Stomach (tissue), 9 donors: ENCODE data around the gene USP32. TPM values are rescaled to one million over a fixed set of nuclear protein-coding genes. Genes with fewer than 3 reads are reported as not detected.
A peak's percentile ranks its signal among the peaks of the same experiment; 100 is the strongest.
"Not testable (repeated sequence)": the region's sequence is repeated elsewhere in the genome, so short reads cannot be mapped to it uniquely, and the experiment has no call there.

Source experiments
- DNase-seq, 2 donors: peaks; one replicate each; pipeline versions ENCODE4 v3.0.0 to v3.0.0-alpha.2; 2013 to 2019
- H3K27ac ChIP-seq, 5 donors: fragments of 200-600 bp in 4 of 5; sonication (generic) in 4 of 5; one replicate each; pipeline ENCODE4 v1.5.1; 2013 to 2019; ENCODE audit warnings: mild to moderate bottlenecking in 1 of 5, moderate library complexity in 1 of 5
- H3K27me3 ChIP-seq, 3 donors: fragments of 200-600 bp; sonication (generic); one replicate each; pipeline ENCODE4 v1.5.1; 2017 to 2019; ENCODE audit warnings: mixed run types in 1 of 3
- H3K36me3 ChIP-seq, 4 donors: fragments of 200-600 bp; sonication (generic); 1 replicate in 3 of 4; 2 replicates in 1 of 4; pipeline ENCODE4 v1.5.1; 2016 to 2019
- H3K4me1 ChIP-seq, 4 donors: fragments of 200-600 bp; sonication (generic); one replicate each; pipeline ENCODE4 v1.5.1; 2016 to 2019
- H3K4me3 ChIP-seq, 4 donors: fragments of 200-600 bp; sonication (generic) in 3 of 4; one replicate each; pipeline ENCODE4 v1.5.1; 2016 to 2019; ENCODE audit warnings: mild to moderate bottlenecking in 1 of 4
- H3K9me3 ChIP-seq, 4 donors: fragments of 200-600 bp; sonication (generic); one replicate each; pipeline ENCODE4 v1.5.1; 2016 to 2019
- CTCF ChIP-seq, 7 experiments: fragments of 450-650 bp in 4 of 7; fragments of 200-600 bp in 3 of 7; sonication (generic) in 3 of 7; IDR thresholded peaks; one replicate each; pipeline ENCODE4 v1.5.1; 2016 to 2019; ENCODE audit warnings: antibody characterized with exemption in 7 of 7, control low read depth in 2 of 7, mild to moderate bottlenecking in 1 of 7
- EP300 ChIP-seq: sonication (generic); formaldehyde crosslinking; IDR thresholded peaks from one replicate; pipeline ENCODE4 v1.6.1; 2017; ENCODE audit warnings: antibody characterized with exemption
- POLR2A ChIP-seq, 4 donors: fragments of 450-650 bp; IDR thresholded peaks; one replicate each; pipeline ENCODE4 v1.6.1; 2016; ENCODE audit warnings: antibody characterized with exemption in 4 of 4, control low read depth in 2 of 4, mild to moderate bottlenecking in 1 of 4, moderate library complexity in 1 of 4
- POLR2AphosphoS5 ChIP-seq, 3 donors: sonication (generic); formaldehyde crosslinking; IDR thresholded peaks; one replicate each; pipeline ENCODE4 v1.6.1; 2016; ENCODE audit warnings: antibody characterized with exemption in 3 of 3
- WGBS, 5 donors: extraction: QIAGEN DNeasy Blood & Tissue Kit in 3 of 5; methylation state at CpG; one replicate each; pipeline versions ENCODE4 v1.1.5 to v1.1.7; 2013 to 2018; 5-methylcytosine and 5-hydroxymethylcytosine counted together
- intact Hi-C: fragments of 100-400 bp; cut with DNase I; formaldehyde crosslinking; loops from one replicate; pipeline ENCODE4 v1.15.1; 2023; ENCODE audit warnings: low total_unique reads
- polyA plus RNA-seq, 3 donors: library from polyadenylated mRNA; stranded (reverse); fragments of 200-250 nt; gene quantifications; one replicate each; pipeline ENCODE4 v1.2.3, GENCODE V29; 2013
- total RNA-seq, 5 donors: library from RNA; depleted of rRNA; stranded (reverse); fragments of >200 nt; gene quantifications; one replicate each; pipeline versions ENCODE4 v1.1.0 to v1.2.3, GENCODE V29; 2014 to 2016
- donor health status: healthy with polysubstance abuse.
- donor health status: Bipolar disorder and iron deficiency.
- donor health status: healthy.

USP32 gene
- total and polyA plus RNA-seq, 8 donors, result 7.5 to 70.9 (median 16.0) TPM

GRCh38 chr17:60381958-60382357 is 10.0 kb downstream of the USP32 start:
- Histone ChIP-seq H3K36me3 (no peaks in the 10 kb centered on the region), H3K27me3 (no peaks in the 10 kb centered on the region), H3K4me1 (peaks cover 0 to 54% (median 27%) of the 10 kb centered on the region in 4 donors), H3K27ac (no peak overlapping the region), H3K9me3 (no peaks in the 10 kb centered on the region), H3K4me3 (no peak overlapping the region)
- TF ChIP-seq POLR2AphosphoS5 (IDR thresholded peaks at IDR 0.05) (no peak), EP300 (no peak), CTCF (IDR thresholded peaks at IDR 0.05) (no peak), POLR2A (IDR thresholded peaks at IDR 0.05) (no peak)
- WGBS, 5 donors, result 50 to 65% (median 64%) methylated on average over 4 of the region's 4 CpGs
- no peak for DNase-seq
- intact Hi-C loops, result no loop called here

- 20 to 58% (median 34%) methylated on average over 2 to 3 of the region's 3 CpGs for WGBS, 5 donors
- H3K36me3 ChIP-seq, H3K9me3 ChIP-seq, H3K4me3 ChIP-seq, H3K27ac ChIP-seq, H3K27me3 ChIP-seq, DNase-seq, intact Hi-C loops: not testable (repeated sequence)
- H3K4me1 ChIP-seq, result peaks cover 0 to 29% (median 13%) of the 10 kb centered on the region in 4 donors
Measured at GRCh38 chr17:60379461-60379860, 12.5 kb downstream of the USP32 start.

GRCh38 chr17:60378187-60378586 is 13.7 kb downstream of the USP32 start:
- H3K27me3 ChIP-seq, H3K9me3 ChIP-seq, DNase-seq, H3K4me3 ChIP-seq, H3K36me3 ChIP-seq, intact Hi-C loops, H3K27ac ChIP-seq: not testable (repeated sequence)
- peaks cover 0 to 16% (median 8%) of the 10 kb centered on the region in 4 donors for H3K4me1 ChIP-seq
- WGBS, 5 donors, result 87 to 97% (median 93%) methylated on average over 1 of the region's 1 CpG

- Histone ChIP-seq H3K9me3 (no peaks in the 10 kb centered on the region), H3K4me1 (peaks cover 3 to 18% (median 8%) of the 10 kb centered on the region in 4 donors), H3K36me3 (peaks cover 0 to 4% (median 0%) of the 10 kb centered on the region in 4 donors), H3K27me3 (no peaks in the 10 kb centered on the region), H3K27ac (peak overlapping the region in 1 of 5 donors; percentile 32), H3K4me3 (no peak overlapping the region)
- no peak for DNase-seq
- TF ChIP-seq EP300 (no peak), POLR2A (IDR thresholded peaks at IDR 0.05) (no peak), CTCF (IDR thresholded peaks at IDR 0.05) (no peak), POLR2AphosphoS5 (IDR thresholded peaks at IDR 0.05) (no peak)
- intact Hi-C loops, result no loop called here
- 86 to 93% (median 93%) methylated on average over 6 of the region's 6 CpGs for WGBS, 5 donors
Measured at GRCh38 chr17:60372790-60373483, 19.0 kb downstream of the USP32 start.

- Histone ChIP-seq H3K27ac (peak overlapping the region in 2 of 5 donors; percentile 2 to 12), H3K4me3 (no peak overlapping the region), H3K4me1 (peaks cover 3 to 18% (median 8%) of the 10 kb centered on the region in 4 donors), H3K27me3 (no peaks in the 10 kb centered on the region), H3K36me3 (peaks cover 0 to 4% (median 0%) of the 10 kb centered on the region in 4 donors), H3K9me3 (no peaks in the 10 kb centered on the region)
- DNase-seq, result no peak
- intact Hi-C loops, result no loop called here
- no peak for TF ChIP-seq EP300
- no peak for TF ChIP-seq CTCF (IDR thresholded peaks at IDR 0.05)
- no peak for TF ChIP-seq POLR2AphosphoS5 (IDR thresholded peaks at IDR 0.05)
- no peak for TF ChIP-seq POLR2A (IDR thresholded peaks at IDR 0.05)
- 39 to 55% (median 51%) methylated on average over 4 of the region's 4 CpGs for WGBS, 5 donors
Measured at GRCh38 chr17:60371818-60372510, 20.0 kb downstream of the USP32 start.
